ENCODE measurements around the gene CABCOCO1. TPM values are rescaled to one million over a fixed set of nuclear protein-coding genes. Genes with fewer than 3 reads are reported as not detected.
A peak's percentile ranks its signal among the peaks of the same experiment; 100 is the strongest.

Gene CABCOCO1
- total RNA-seq, 1 donor: 0.43 TPM

GRCh38 chr10:61792921-61793320 lies 130.2 kb downstream of the CABCOCO1 start:
- no peak overlapping the region for H3K4me3 ChIP-seq (ENCODE audit: low read depth, low read length)
- TF ChIP-seq, protein P1, sequence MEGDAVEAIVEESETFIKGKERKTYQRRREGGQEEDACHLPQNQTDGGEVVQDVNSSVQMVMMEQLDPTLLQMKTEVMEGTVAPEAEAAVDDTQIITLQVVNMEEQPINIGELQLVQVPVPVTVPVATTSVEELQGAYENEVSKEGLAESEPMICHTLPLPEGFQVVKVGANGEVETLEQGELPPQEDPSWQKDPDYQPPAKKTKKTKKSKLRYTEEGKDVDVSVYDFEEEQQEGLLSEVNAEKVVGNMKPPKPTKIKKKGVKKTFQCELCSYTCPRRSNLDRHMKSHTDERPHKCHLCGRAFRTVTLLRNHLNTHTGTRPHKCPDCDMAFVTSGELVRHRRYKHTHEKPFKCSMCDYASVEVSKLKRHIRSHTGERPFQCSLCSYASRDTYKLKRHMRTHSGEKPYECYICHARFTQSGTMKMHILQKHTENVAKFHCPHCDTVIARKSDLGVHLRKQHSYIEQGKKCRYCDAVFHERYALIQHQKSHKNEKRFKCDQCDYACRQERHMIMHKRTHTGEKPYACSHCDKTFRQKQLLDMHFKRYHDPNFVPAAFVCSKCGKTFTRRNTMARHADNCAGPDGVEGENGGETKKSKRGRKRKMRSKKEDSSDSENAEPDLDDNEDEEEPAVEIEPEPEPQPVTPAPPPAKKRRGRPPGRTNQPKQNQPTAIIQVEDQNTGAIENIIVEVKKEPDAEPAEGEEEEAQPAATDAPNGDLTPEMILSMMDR (IDR thresholded peaks at IDR 0.05; ENCODE audit: insufficient read depth, low read depth, low read length): no peak
- DNase-seq (ENCODE audit: low read depth): no peak

DNA sequence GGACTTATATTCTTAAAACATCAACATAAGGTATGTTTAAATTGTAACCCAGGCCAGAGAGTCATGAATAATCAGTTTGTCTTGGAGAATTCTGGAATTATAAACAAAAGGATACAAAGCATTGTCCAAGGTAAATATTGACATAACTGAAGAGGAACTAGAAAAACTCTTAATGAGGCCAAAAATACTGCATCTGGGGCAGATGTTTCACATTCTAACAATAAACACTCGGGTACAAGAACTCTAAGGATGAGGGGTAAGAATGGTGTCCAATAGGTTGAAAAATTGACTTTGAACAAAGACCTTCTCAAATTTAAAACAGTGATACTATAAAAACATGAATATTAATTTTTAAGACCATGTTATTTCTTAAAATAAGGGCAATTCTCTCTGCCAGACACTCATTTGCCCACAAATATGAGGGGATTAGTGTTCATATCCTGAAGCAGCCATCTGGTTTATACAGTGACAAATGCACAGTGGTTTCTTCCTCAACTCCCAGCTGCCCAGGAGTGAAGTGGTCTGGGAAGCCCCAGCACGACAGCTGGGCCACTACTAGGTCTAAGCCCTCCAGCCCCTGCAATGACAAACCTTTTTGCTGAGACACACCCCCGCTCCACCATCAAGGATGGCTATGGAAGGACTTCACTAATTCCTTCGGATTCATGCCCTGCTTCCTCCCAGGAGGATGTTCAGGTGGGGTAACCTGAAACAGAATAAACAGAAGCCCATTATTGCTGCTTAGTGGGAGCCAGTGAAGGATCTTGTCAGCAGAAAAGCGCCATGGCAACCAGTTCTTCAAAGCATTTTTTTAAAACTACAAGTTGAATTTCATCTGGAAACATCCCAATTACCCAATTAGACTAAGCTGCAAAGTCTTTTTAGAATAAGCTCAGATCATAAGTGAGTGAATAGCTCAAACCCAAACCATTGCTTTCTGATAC lies 131.3 kb downstream of the CABCOCO1 start:
- H3K4me3 ChIP-seq (ENCODE audit: low read depth, low read length): no peak overlapping the region
- TF ChIP-seq, protein P1 (IDR thresholded peaks at IDR 0.05; ENCODE audit: insufficient read depth, low read depth, low read length): no peak
- DNase-seq (ENCODE audit: low read depth): peak; percentile 90

DNA sequence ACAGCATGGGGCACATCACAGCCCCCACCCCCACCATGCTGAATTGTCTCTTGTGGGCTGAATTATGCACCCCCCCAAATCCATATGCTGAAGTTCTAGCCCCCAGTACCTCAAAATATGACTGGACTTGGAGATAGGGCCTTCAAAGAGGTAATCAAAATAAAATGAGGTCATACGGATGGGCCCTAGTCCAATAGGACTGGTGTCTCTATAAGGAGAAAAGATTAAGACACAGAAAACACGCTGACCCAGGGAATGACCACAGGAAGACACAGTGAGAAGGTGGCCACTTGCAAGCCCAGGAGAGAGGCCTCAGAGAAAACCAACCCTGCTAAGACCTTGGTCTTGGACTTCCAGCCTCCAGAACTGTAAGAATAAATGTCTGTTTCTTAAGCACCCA lies 132.4 kb downstream of the CABCOCO1 start:
- no peak for DNase-seq (ENCODE audit: low read depth)
- no peak overlapping the region for H3K4me3 ChIP-seq (ENCODE audit: low read depth, low read length)
- TF ChIP-seq, protein P1 (IDR thresholded peaks at IDR 0.05; ENCODE audit: insufficient read depth, low read depth, low read length): no peak

GRCh38 chr10:61795551-61795950 lies 132.8 kb downstream of the CABCOCO1 start:
- no peak for DNase-seq (ENCODE audit: low read depth)
- H3K4me3 ChIP-seq (ENCODE audit: low read depth, low read length): no peak overlapping the region
- TF ChIP-seq, protein P1 (IDR thresholded peaks at IDR 0.05; ENCODE audit: insufficient read depth, low read depth, low read length): peak; percentile 11

DNA sequence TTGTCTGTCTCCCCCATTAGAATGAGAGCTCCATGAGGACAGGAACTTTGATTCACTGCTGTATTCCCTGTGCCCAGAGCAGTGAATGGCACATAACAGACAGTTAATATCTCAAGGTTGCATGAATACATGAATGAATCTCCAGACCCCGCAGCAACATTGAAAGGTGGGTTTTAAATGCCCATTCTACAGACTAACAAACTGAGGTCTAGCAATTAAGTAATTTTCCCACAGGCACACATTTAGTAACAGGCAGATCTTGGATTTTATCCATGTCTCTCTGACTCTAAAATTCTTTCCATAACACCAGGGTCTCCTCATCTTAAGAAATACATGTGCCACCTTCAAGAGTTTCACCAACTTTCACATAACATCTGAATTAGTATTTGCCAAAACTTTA lies 134.1 kb downstream of the CABCOCO1 start:
- DNase-seq (ENCODE audit: low read depth): no peak
- no peak overlapping the region for H3K4me3 ChIP-seq (ENCODE audit: low read depth, low read length)
- TF ChIP-seq, protein P1 (IDR thresholded peaks at IDR 0.05; ENCODE audit: insufficient read depth, low read depth, low read length): no peak

GRCh38 chr10:61797304-61798153 lies 134.8 kb downstream of the CABCOCO1 start:
- TF ChIP-seq, protein P1 (IDR thresholded peaks at IDR 0.05; ENCODE audit: insufficient read depth, low read depth, low read length): no peak
- no peak overlapping the region for H3K4me3 ChIP-seq (ENCODE audit: low read depth, low read length)
- no peak for DNase-seq (ENCODE audit: low read depth)

All from fibroblast of villous mesenchyme (primary cell).